Trophoblast cell (in vitro differentiated cells and primary cell): ENCODE data around the gene NME7.

ENCODE experiments used
- DNase-seq, 2 donors: peaks; one replicate each; pipeline ENCODE4 v3.0.0-alpha.2; 2016
- H2AFZ ChIP-seq: 2 replicates; pipeline ENCODE4 v1.6.1; 2013; ENCODE audit warnings: low read length, moderate library complexity, mild to moderate bottlenecking; ENCODE audit not compliant: insufficient read depth, poor library complexity
- H2AK5ac ChIP-seq: 2 replicates; pipeline ENCODE4 v1.6.1; 2013; ENCODE audit warnings: mild to moderate bottlenecking, low read length
- H2BK120ac ChIP-seq: 2 replicates; pipeline ENCODE4 v1.6.1; 2013; ENCODE audit warnings: low read length, mild to moderate bottlenecking, moderate library complexity; ENCODE audit not compliant: insufficient read depth, poor library complexity
- H2BK12ac ChIP-seq: 2 replicates; pipeline ENCODE4 v1.6.1; 2013; ENCODE audit warnings: mild to moderate bottlenecking, low read length, moderate library complexity
- H2BK5ac ChIP-seq: 2 replicates; pipeline ENCODE4 v1.6.1; 2013; ENCODE audit warnings: low read length, low read depth, moderate library complexity, mild to moderate bottlenecking; ENCODE audit not compliant: poor library complexity
- H3K14ac ChIP-seq: 2 replicates; pipeline ENCODE4 v1.6.1; 2013; ENCODE audit warnings: mild to moderate bottlenecking, low read length
- H3K18ac ChIP-seq: 2 replicates; pipeline ENCODE4 v1.6.1; 2013; ENCODE audit warnings: mild to moderate bottlenecking, low read length
- H3K23ac ChIP-seq: 2 replicates; pipeline ENCODE4 v1.6.1; 2013; ENCODE audit warnings: low read length
- H3K27ac ChIP-seq: 2 replicates; pipeline ENCODE4 v1.5.1; 2013; ENCODE audit warnings: low read depth, mild to moderate bottlenecking, inconsistent platforms, low read length, moderate library complexity
- H3K27me3 ChIP-seq: 2 replicates; pipeline ENCODE4 v1.6.1; 2013; ENCODE audit warnings: inconsistent platforms, mild to moderate bottlenecking, low read length, moderate library complexity; ENCODE audit not compliant: insufficient read depth
- H3K36me3 ChIP-seq, 2 experiments: 1 replicate in 1 of 2; 2 replicates in 1 of 2; pipeline ENCODE4 v1.6.1; 2013; ENCODE audit warnings: low read length in 2 of 2, mild to moderate bottlenecking in 2 of 2, moderate library complexity in 1 of 2; ENCODE audit not compliant: insufficient read depth in 2 of 2, control insufficient read depth in 1 of 2
- H3K4ac ChIP-seq: 2 replicates; pipeline ENCODE4 v1.6.1; 2013; ENCODE audit warnings: low read depth, mild to moderate bottlenecking, low read length, moderate library complexity
- H3K4me1 ChIP-seq, 2 experiments: 1 replicate in 1 of 2; 2 replicates in 1 of 2; pipeline ENCODE4 v1.6.1; 2013; ENCODE audit warnings: low read length in 2 of 2, mild to moderate bottlenecking in 2 of 2, moderate library complexity in 1 of 2; ENCODE audit not compliant: insufficient read depth in 2 of 2, control insufficient read depth in 1 of 2
- H3K4me2 ChIP-seq: 2 replicates; pipeline ENCODE4 v1.6.1; 2013; ENCODE audit warnings: inconsistent platforms, mild to moderate bottlenecking, low read length, moderate library complexity
- H3K4me3 ChIP-seq: 2 replicates; pipeline ENCODE4 v1.5.1; 2013; ENCODE audit warnings: mild to moderate bottlenecking, low read depth, low read length, inconsistent platforms
- H3K79me1 ChIP-seq: one replicate; pipeline ENCODE4 v1.6.1; 2013; ENCODE audit warnings: low read length
- H3K79me2 ChIP-seq: 2 replicates; pipeline ENCODE4 v1.6.1; 2013; ENCODE audit warnings: low read length, mild to moderate bottlenecking; ENCODE audit not compliant: control insufficient read depth, insufficient read depth, poor library complexity
- H3K9ac ChIP-seq: 2 replicates; pipeline ENCODE4 v1.6.1; 2013; ENCODE audit warnings: mild to moderate bottlenecking, low read length
- H3K9me3 ChIP-seq: 2 replicates; pipeline ENCODE4 v1.6.1; 2013; ENCODE audit warnings: low read depth, mild to moderate bottlenecking, control low read depth, inconsistent platforms, low read length; ENCODE audit not compliant: insufficient read depth
- H4K12ac ChIP-seq: 2 replicates; pipeline ENCODE4 v1.6.1; 2013; ENCODE audit warnings: low read depth, mild to moderate bottlenecking, low read length, moderate library complexity
- H4K8ac ChIP-seq: 2 replicates; pipeline ENCODE4 v1.6.1; 2013; ENCODE audit warnings: low read depth, mild to moderate bottlenecking, low read length, moderate library complexity
- H4K91ac ChIP-seq: one replicate; pipeline ENCODE4 v1.6.1; 2013; ENCODE audit warnings: low read depth, mild to moderate bottlenecking, low read length, moderate library complexity
- WGBS: extraction: QIAGEN DNeasy Blood & Tissue Kit; methylation state at CpG from one replicate; pipeline ENCODE4 v1.1.7; 2013; ENCODE audit warnings: missing lambda C conversion rate; ENCODE audit not compliant: insufficient read length, insufficient coverage; ENCODE audit errors: extremely low coverage; 5-methylcytosine and 5-hydroxymethylcytosine counted together

NME7 gene

GRCh38 chr1:169250795-169251194 is 116.8 kb downstream of the NME7 start:
- Histone ChIP-seq H3K79me2 (no peaks in the 10 kb centered on the region), H3K9ac (no peak overlapping the region), H2BK12ac (no peak overlapping the region), H2AFZ (no peak overlapping the region), H3K4me2 (no peak overlapping the region), H2BK120ac (no peak overlapping the region), H4K91ac (no peak overlapping the region), H3K18ac (no peak overlapping the region), H3K4ac (no peak overlapping the region), H4K12ac (no peak overlapping the region), H3K27me3 (no peaks in the 10 kb centered on the region), H3K36me3 (no peaks in the 10 kb centered on the region), H3K4me3 (no peak overlapping the region), H3K14ac (no peak overlapping the region), H3K23ac (no peak overlapping the region), H2AK5ac (no peak overlapping the region), H2BK5ac (no peak overlapping the region), H3K9me3 (no peaks in the 10 kb centered on the region), H3K4me1 (no peaks in the 10 kb centered on the region), H3K79me1 (no peaks in the 10 kb centered on the region), H4K8ac (no peak overlapping the region), H3K27ac (no peak overlapping the region)
- no CpG with 5 or more reads among the region's 3 CpGs for WGBS
- DNase-seq, result no peak

GRCh38 chr1:169250022-169250421 is 117.6 kb downstream of the NME7 start:
- H2AFZ ChIP-seq, result no peak overlapping the region
- WGBS, result no CpG with 5 or more reads among the region's 2 CpGs
- no peak for DNase-seq

GRCh38 chr1:169249611-169250010 is 118.0 kb downstream of the NME7 start:
- H3K79me1 ChIP-seq, result no peaks in the 10 kb centered on the region
- no peak overlapping the region for H2AFZ ChIP-seq
- no peaks in the 10 kb centered on the region for H3K4me1 ChIP-seq
- no peaks in the 10 kb centered on the region for H3K27me3 ChIP-seq
- H2AK5ac ChIP-seq, result no peak overlapping the region
- H3K4me2 ChIP-seq, result no peak overlapping the region
- no peak overlapping the region for H3K4ac ChIP-seq
- H3K23ac ChIP-seq, result no peak overlapping the region
- H3K27ac ChIP-seq, result no peak overlapping the region
- WGBS, result no CpG with 5 or more reads among the region's 1 CpG
- no peak overlapping the region for H3K9ac ChIP-seq
- no peak overlapping the region for H4K12ac ChIP-seq
- H3K36me3 ChIP-seq, result no peaks in the 10 kb centered on the region
- no peak overlapping the region for H3K4me3 ChIP-seq
- H3K18ac ChIP-seq, result no peak overlapping the region
- H3K79me2 ChIP-seq, result no peaks in the 10 kb centered on the region
- no peaks in the 10 kb centered on the region for H3K9me3 ChIP-seq
- H4K91ac ChIP-seq, result no peak overlapping the region
- H2BK5ac ChIP-seq, result no peak overlapping the region
- H4K8ac ChIP-seq, result no peak overlapping the region
- no peak for DNase-seq
- H2BK120ac ChIP-seq, result no peak overlapping the region
- no peak overlapping the region for H3K14ac ChIP-seq
- H2BK12ac ChIP-seq, result no peak overlapping the region

More at GRCh38 chr1:169250022-169250421, 117.6 kb downstream of the NME7 start:
- Histone ChIP-seq H2BK12ac (no peak overlapping the region), H3K4me1 (no peaks in the 10 kb centered on the region), H2BK120ac (no peak overlapping the region), H3K4me2 (no peak overlapping the region), H4K91ac (no peak overlapping the region), H2BK5ac (no peak overlapping the region), H3K27ac (no peak overlapping the region), H3K27me3 (no peaks in the 10 kb centered on the region), H3K18ac (no peak overlapping the region), H3K79me1 (no peaks in the 10 kb centered on the region), H3K9me3 (no peaks in the 10 kb centered on the region), H3K14ac (no peak overlapping the region), H3K9ac (no peak overlapping the region), H3K4me3 (no peak overlapping the region), H2AK5ac (no peak overlapping the region), H3K23ac (no peak overlapping the region), H3K4ac (no peak overlapping the region), H3K79me2 (no peaks in the 10 kb centered on the region), H4K8ac (no peak overlapping the region), H3K36me3 (no peaks in the 10 kb centered on the region), H4K12ac (no peak overlapping the region)

GRCh38 chr1:169245706-169246105 is 121.9 kb downstream of the NME7 start:
- Histone ChIP-seq H3K27ac (no peak overlapping the region), H3K4me1 (no peaks in the 10 kb centered on the region), H3K4me3 (no peak overlapping the region), H3K9me3 (no peaks in the 10 kb centered on the region), H2AK5ac (no peak overlapping the region), H4K8ac (no peak overlapping the region), H2BK12ac (no peak overlapping the region), H2BK5ac (no peak overlapping the region), H4K91ac (no peak overlapping the region), H4K12ac (no peak overlapping the region), H3K9ac (no peak overlapping the region), H2AFZ (no peak overlapping the region), H3K14ac (no peak overlapping the region), H3K36me3 (no peaks in the 10 kb centered on the region), H3K4me2 (no peak overlapping the region), H3K23ac (no peak overlapping the region), H3K79me2 (no peaks in the 10 kb centered on the region), H3K18ac (no peak overlapping the region), H3K27me3 (no peaks in the 10 kb centered on the region), H3K79me1 (no peaks in the 10 kb centered on the region), H3K4ac (no peak overlapping the region), H2BK120ac (no peak overlapping the region)
- WGBS, result no CpG with 5 or more reads among the region's 1 CpG
- no peak for DNase-seq
